UCSD-AML1 (cell line): ENCODE results near the gene HMGA1.

Source experiments
- DNase-seq: peaks from one replicate; lab custom pipeline; 2025; ENCODE audit not compliant: unreplicated experiment; lab: John Stamatoyannopoulos, UW

Gene HMGA1

DNA sequence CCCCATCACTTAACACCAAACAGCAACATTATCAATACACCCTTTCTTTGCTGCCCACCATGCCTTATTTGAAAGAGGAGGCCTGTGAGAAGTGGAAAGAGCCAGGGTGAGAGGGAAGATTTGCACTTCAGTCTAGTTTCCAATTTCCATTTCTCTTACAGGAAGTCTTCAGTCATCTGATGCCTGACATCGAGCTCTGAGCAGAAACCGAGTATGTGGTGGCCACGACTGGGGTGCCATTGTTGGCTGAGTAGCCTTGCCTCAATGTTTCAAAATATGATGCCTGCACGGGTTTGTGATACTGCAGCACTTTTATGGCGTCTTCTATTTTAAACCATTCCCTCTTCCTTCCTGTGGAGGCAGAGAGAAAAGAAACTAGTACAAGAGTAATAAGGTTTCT lies 51.9 kb downstream of the HMGA1 start:
- peak; percentile 36 for DNase-seq

- DNase-seq, result no peak
These were observed 52.5 kb downstream of the HMGA1 start for GRCh38 chr6:34289137-34289536.

DNA sequence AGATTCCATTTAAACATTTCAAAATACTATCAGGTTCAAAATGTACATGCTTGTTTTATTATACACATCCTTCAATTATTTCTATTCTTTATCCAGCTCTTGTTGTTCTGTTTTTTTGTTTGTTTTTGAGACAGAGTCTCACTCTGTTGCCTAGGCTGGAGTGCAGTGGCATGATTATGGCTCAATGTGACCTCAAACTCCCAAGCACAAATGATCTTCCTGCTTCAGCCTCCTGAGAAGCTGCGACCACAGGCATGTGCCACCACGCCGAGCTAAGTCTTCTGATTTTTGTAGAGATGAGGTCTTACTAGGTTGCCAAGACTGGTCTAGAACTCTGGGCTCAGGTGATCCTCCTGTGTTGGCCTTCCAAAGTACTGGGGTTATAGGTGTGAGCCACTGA lies 56.3 kb downstream of the HMGA1 start:
- DNase-seq, result no peak

GRCh38 chr6:34295721-34296120 lies 59.0 kb downstream of the HMGA1 start:
- no peak for DNase-seq
